Heart left ventricle (tissue), 16 donors: ENCODE measurements around the gene NAA80. TPM values are rescaled to one million over a fixed set of nuclear protein-coding genes. Genes with fewer than 3 reads are reported as not detected.

Experiments used
- ATAC-seq, 4 donors: fragments of 200-7000 bp; cut with Tn5 transposase; one replicate each; pipeline ENCODE4 v1.9.1; 2020 to 2022; ENCODE audit warnings: moderate library complexity in 4 of 4, mild to moderate bottlenecking in 3 of 4, moderate number of reproducible peaks in 1 of 4
- DNase-seq, 5 donors: peaks; one replicate each; pipeline ENCODE4 v3.0.0-alpha.2; 2020
- H3K27ac ChIP-seq, 12 donors: fragments of 200-600 bp; sonication (generic) in 4 of 12; one replicate each; pipeline versions ENCODE4 v1.5.0 to v1.8.0; 2016 to 2022; ENCODE audit warnings: mild to moderate bottlenecking in 2 of 12
- H3K27me3 ChIP-seq, 9 donors: fragments of 200-600 bp; sonication (generic) in 2 of 9; one replicate each; pipeline versions ENCODE4 v1.5.1 to v1.8.0; 2016 to 2022; ENCODE audit warnings: mild to moderate bottlenecking in 3 of 9
- H3K36me3 ChIP-seq, 9 donors: fragments of 200-600 bp; sonication (generic) in 2 of 9; one replicate each; pipeline versions ENCODE4 v1.5.0 to v1.8.0; 2018 to 2022; ENCODE audit warnings: mild to moderate bottlenecking in 2 of 9
- H3K4me1 ChIP-seq, 12 donors: fragments of 200-600 bp; sonication (generic) in 4 of 12; one replicate each; pipeline versions ENCODE4 v1.5.0 to v1.8.0; 2016 to 2022; ENCODE audit warnings: mild to moderate bottlenecking in 3 of 12
- H3K4me3 ChIP-seq, 12 donors: fragments of 200-600 bp; sonication (generic) in 4 of 12; one replicate each; pipeline versions ENCODE4 v1.5.0 to v1.8.0; 2017 to 2022; ENCODE audit warnings: mild to moderate bottlenecking in 9 of 12, moderate library complexity in 4 of 12
- H3K9me3 ChIP-seq, 12 donors: fragments of 200-600 bp; sonication (generic) in 4 of 12; one replicate each; pipeline versions ENCODE4 v1.5.0 to v1.8.0; 2016 to 2022; ENCODE audit warnings: mild to moderate bottlenecking in 1 of 12
- CTCF ChIP-seq, 12 donors: fragments of 200-600 bp; sonication (generic) in 4 of 12; IDR thresholded peaks; one replicate each; pipeline versions ENCODE4 v1.5.0 to v1.8.0; 2018 to 2022; ENCODE audit warnings: antibody characterized with exemption in 12 of 12, mild to moderate bottlenecking in 5 of 12
- POLR2A ChIP-seq, 2 donors: fragments of 450-650 bp; IDR thresholded peaks; one replicate each; pipeline ENCODE4 v1.6.1; 2017; ENCODE audit warnings: antibody characterized with exemption in 2 of 2, mild to moderate bottlenecking in 2 of 2, moderate library complexity in 2 of 2
- WGBS, 4 donors: extraction: QIAGEN DNeasy Blood & Tissue Kit in 2 of 4; methylation state at CpG; one replicate each; pipeline versions ENCODE4 v1.1.5 to v1.1.7; 2013 to 2018; 5-methylcytosine and 5-hydroxymethylcytosine counted together
- intact Hi-C, 10 donors: fragments of 100-400 bp; cut with DNase I; formaldehyde crosslinking; loops; one replicate each; pipeline versions ENCODE4 v1.11.1 to v1.14.2; 2022
- polyA plus RNA-seq, 2 donors: library from polyadenylated mRNA; stranded (reverse); fragments of 200-250 nt; gene quantifications; one replicate each; pipeline ENCODE4 v1.2.3, GENCODE V29; 2013
- total RNA-seq, 9 donors: library from RNA; depleted of rRNA in 2 of 9; stranded (reverse); fragments of >200 nt in 2 of 9; fragmentation: NEBNext Ultra II Directional in 3 of 9; extraction: Animal tissue kit (Norgen Biotek cat#: 25700) in 3 of 9; gene quantifications; one replicate each; pipeline versions ENCODE4 v1.1.0 to v1.2.4, GENCODE V29; 2016 to 2023
- donor health status: ischemic (EF 13 %, LVEDD 7.1; RV severe dilation, severe dysfunction).
- donor health status: healthy with polysubstance abuse.
- donor health status: DM: no; HTN: yes; CAD: no.
- donor health status: DM: no; HTN: no; CAD: no.
- donor health status: ischemic (EF 25% LVEDD 6.9; RV normal size, moderate dysfunction).
- donor health status: ischemic (EF 25% LVEDD 5.7; RV mildly dilated, moderate dysfunction).
- donor health status: healthy.
- donor health status: DM: yes; HTN: yes; CAD: no.
- donor health status: ischemic (EF 35%, LVEDD 5.7; RV mildly dilated, moderate dysfunction).
- donor health status: nonischemic (EF 11% LVEDD 7.7; RV severe dilation, severe dysfunction).
- donor health status: DM: yes; HTN: yes; CAD: no.
- donor health status: PGD.
- donor health status: ischemic (EF 29% LVEDD 5.4; RV normal size, mild dysfunction).
- donor health status: nonischemic (EF 23%, LVEDD 6.1; RV moderate dilation, normal function).

NAA80 gene
- total and polyA plus RNA-seq, 11 donors, result 5.0 to 13.9 (median 9.8) TPM

- Histone ChIP-seq H3K4me1 (peaks cover 5 to 61% (median 41%) of the 10 kb centered on the region in 12 donors), H3K27ac (peak overlapping the region in 2 of 12 donors; percentile 99), H3K36me3 (peaks cover 0 to 40% (median 34%) of the 10 kb centered on the region in 9 donors), H3K4me3 (no peak overlapping the region), H3K27me3 (no peaks in the 10 kb centered on the region), H3K9me3 (no peaks in the 10 kb centered on the region)
- no peak for DNase-seq
- TF ChIP-seq POLR2A (IDR thresholded peaks at IDR 0.05) (no peak), CTCF (IDR thresholded peaks at IDR 0.05) (no peak)
- intact Hi-C loops, result loop anchor here in 4 of 10 donors (5.0 to 10.0 kb wide), 3 partner anchors 34 to 71 kb away; partner anchors contain the start of genes LSMEM2 (in 2 of the 4) and IFRD2 (in 1 of the 4)
- 86 to 93% (median 91%) methylated on average over 8 of the region's 8 CpGs for WGBS, 4 donors
- no peak for ATAC-seq
These were observed 27.0 kb upstream of the NAA80 start for GRCh38 chr3:50326182-50326541.

- intact Hi-C loops, result loop anchor here in 5 of 10 donors (2.0 to 10.0 kb wide), 5 partner anchors 33 to 99 kb away; partner anchors contain the start of genes LSMEM2 (in 2 of the 5) and IFRD2 (in 1 of the 5)
These were observed 26.4 kb upstream of the NAA80 start for GRCh38 chr3:50325497-50326181.

GRCh38 chr3:50325113-50325480 is 25.9 kb upstream of the NAA80 start:
- DNase-seq (peak in 1 of 5 donors; percentile 10), ATAC-seq (no peak)
- Histone ChIP-seq H3K4me3 (no peak overlapping the region), H3K9me3 (no peaks in the 10 kb centered on the region), H3K27ac (peak overlapping the region; percentile 9 to 99 (median 98)), H3K4me1 (peaks cover 5 to 66% (median 47%) of the 10 kb centered on the region in 12 donors), H3K27me3 (no peaks in the 10 kb centered on the region), H3K36me3 (peaks cover 0 to 30% (median 24%) of the 10 kb centered on the region in 9 donors)
- 63 to 91% (median 88%) methylated on average over 1 to 2 of the region's 2 CpGs for WGBS, 4 donors
- intact Hi-C loops, result loop anchor here in 5 of 10 donors (2.0 to 10.0 kb wide), 5 partner anchors 33 to 98 kb away; partner anchors contain the start of genes LSMEM2 (in 2 of the 5) and IFRD2 (in 1 of the 5)
- TF ChIP-seq CTCF (IDR thresholded peaks at IDR 0.05) (no peak), POLR2A (IDR thresholded peaks at IDR 0.05) (no peak)

More at GRCh38 chr3:50325497-50326181, 26.4 kb upstream of the NAA80 start:
- DNase-seq, result peak in 3 of 5 donors; percentile 10 to 25 (median 23)
- H3K4me1 ChIP-seq, result peaks cover 5 to 61% (median 42%) of the 10 kb centered on the region in 12 donors
- 82 to 90% (median 86%) methylated on average over 11 of the region's 11 CpGs for WGBS, 4 donors
- H3K9me3 ChIP-seq, result no peaks in the 10 kb centered on the region
- H3K36me3 ChIP-seq, result peaks cover 0 to 35% (median 29%) of the 10 kb centered on the region in 9 donors
- H3K4me3 ChIP-seq, result no peak overlapping the region
- TF ChIP-seq POLR2A (IDR thresholded peaks at IDR 0.05), result no peak
- TF ChIP-seq CTCF (IDR thresholded peaks at IDR 0.05), result no peak
- H3K27ac ChIP-seq, result peak overlapping the region in 11 of 12 donors; percentile 9 to 99 (median 98)
- ATAC-seq, result no peak
- H3K27me3 ChIP-seq, result no peaks in the 10 kb centered on the region
